HG02840 (cell line): ENCODE data around the gene MBNL2.

ENCODE experiments used
- ATAC-seq: cut with Tn5 transposase; IDR thresholded peaks from one replicate; pipeline ENCODE4 v1.9.1; 2021; ENCODE audit warnings: mild to moderate bottlenecking, moderate library complexity, moderate number of reproducible peaks; ENCODE audit not compliant: unreplicated experiment, low FRiP score

MBNL2 gene

GRCh38 chr13:97367016-97367822, 145.1 kb downstream of the MBNL2 start:
- no peak for ATAC-seq

- peak; percentile 79 for ATAC-seq
Observed at GRCh38 chr13:97369261-97369893, 147.2 kb downstream of the MBNL2 start.

GRCh38 chr13:97371486-97372109, 149.5 kb downstream of the MBNL2 start:
- no peak for ATAC-seq

GRCh38 chr13:97372936-97373335, 150.8 kb downstream of the MBNL2 start:
- ATAC-seq: no peak

GRCh38 chr13:97373787-97374186, 151.7 kb downstream of the MBNL2 start:
- ATAC-seq: no peak

GRCh38 chr13:97376981-97377380, 154.8 kb downstream of the MBNL2 start:
- ATAC-seq: no peak

GRCh38 chr13:97379386-97379785, 157.3 kb downstream of the MBNL2 start:
- ATAC-seq: no peak

- no peak for ATAC-seq
Observed at GRCh38 chr13:97380696-97381095, 158.6 kb downstream of the MBNL2 start.

- ATAC-seq: no peak
Observed at GRCh38 chr13:97381189-97381588, 159.1 kb downstream of the MBNL2 start.

- no peak for ATAC-seq
Observed at GRCh38 chr13:97382276-97382675, 160.1 kb downstream of the MBNL2 start.

- no peak for ATAC-seq
Observed at GRCh38 chr13:97384371-97384770, 162.2 kb downstream of the MBNL2 start.

GRCh38 chr13:97385146-97385545, 163.0 kb downstream of the MBNL2 start:
- no peak for ATAC-seq

- ATAC-seq: no peak
Observed at GRCh38 chr13:97385854-97386253, 163.7 kb downstream of the MBNL2 start.

- no peak for ATAC-seq
Observed at GRCh38 chr13:97386801-97387484, 164.8 kb downstream of the MBNL2 start.

- ATAC-seq: no peak
Observed at GRCh38 chr13:97387485-97387839, 165.3 kb downstream of the MBNL2 start.

GRCh38 chr13:97387890-97388289, 165.8 kb downstream of the MBNL2 start:
- ATAC-seq: no peak

- no peak for ATAC-seq
Observed at GRCh38 chr13:97388373-97388772, 166.2 kb downstream of the MBNL2 start.

- ATAC-seq: no peak
Observed at GRCh38 chr13:97390941-97391600, 168.9 kb downstream of the MBNL2 start.

- ATAC-seq: no peak
Observed at GRCh38 chr13:97392020-97392419, 169.9 kb downstream of the MBNL2 start.

- no peak for ATAC-seq
Observed at GRCh38 chr13:97394542-97394941, 172.4 kb downstream of the MBNL2 start.
